GF-D8 (cell line): ENCODE measurements around the gene SPATA25.
A peak's percentile ranks its signal among the peaks of the same experiment; 100 is the strongest.
"Not testable (repeated sequence)": the region's sequence is repeated elsewhere in the genome, so short reads cannot be mapped to it uniquely, and the experiment has no call there.

ENCODE experiments used
- DNase-seq: peaks from one replicate; lab custom pipeline; 2025; lab: John Stamatoyannopoulos, UW

SPATA25 gene

DNA sequence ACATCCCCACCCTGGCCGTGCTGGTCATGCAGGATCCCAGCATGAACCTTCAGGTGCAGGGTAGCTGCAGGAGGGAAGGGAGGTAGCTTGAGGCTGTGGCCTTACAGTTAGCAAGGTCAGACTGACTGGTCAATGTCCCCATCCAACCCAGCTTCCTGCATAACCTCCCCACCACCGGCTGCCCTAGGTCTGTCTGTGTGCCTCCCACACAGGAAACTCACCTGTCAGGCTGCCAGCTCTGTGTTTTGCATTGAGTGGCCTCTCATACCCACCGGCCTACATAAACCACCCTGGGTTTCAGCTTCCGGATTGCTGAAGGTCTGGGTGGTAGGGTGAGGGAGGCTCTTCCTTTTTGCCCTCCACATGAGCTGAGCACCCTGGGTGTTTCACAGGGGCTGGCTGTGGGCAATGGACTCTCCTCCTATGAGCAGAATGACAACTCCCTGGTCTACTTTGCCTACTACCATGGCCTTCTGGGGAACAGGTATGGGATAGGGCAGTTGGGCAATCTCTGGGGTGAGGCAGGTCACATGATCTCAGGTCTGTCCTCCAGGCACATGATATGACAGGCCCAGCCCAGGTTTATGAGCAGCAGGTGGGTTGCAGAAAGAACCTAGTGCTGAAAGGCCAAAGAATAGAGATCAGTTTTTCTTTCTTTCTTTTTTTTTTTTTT lies 5.5 kb upstream of the SPATA25 start:
- DNase-seq = peak; percentile 38

- DNase-seq = peak; percentile 52
Measured at GRCh38 chr20:45892049-45892825, 4.8 kb upstream of the SPATA25 start.

- DNase-seq = peak; percentile 72
Measured at GRCh38 chr20:45890985-45891983, 3.9 kb upstream of the SPATA25 start, which contains the start of the genes CTSA and NEURL2. CTSA (plus strand) TSS chr20:45891335; CDS start chr20:45891569, 234 bp downstream. NEURL2 (minus strand) TSS chr20:45891208; CDS start chr20:45890991, 217 bp downstream.

DNA sequence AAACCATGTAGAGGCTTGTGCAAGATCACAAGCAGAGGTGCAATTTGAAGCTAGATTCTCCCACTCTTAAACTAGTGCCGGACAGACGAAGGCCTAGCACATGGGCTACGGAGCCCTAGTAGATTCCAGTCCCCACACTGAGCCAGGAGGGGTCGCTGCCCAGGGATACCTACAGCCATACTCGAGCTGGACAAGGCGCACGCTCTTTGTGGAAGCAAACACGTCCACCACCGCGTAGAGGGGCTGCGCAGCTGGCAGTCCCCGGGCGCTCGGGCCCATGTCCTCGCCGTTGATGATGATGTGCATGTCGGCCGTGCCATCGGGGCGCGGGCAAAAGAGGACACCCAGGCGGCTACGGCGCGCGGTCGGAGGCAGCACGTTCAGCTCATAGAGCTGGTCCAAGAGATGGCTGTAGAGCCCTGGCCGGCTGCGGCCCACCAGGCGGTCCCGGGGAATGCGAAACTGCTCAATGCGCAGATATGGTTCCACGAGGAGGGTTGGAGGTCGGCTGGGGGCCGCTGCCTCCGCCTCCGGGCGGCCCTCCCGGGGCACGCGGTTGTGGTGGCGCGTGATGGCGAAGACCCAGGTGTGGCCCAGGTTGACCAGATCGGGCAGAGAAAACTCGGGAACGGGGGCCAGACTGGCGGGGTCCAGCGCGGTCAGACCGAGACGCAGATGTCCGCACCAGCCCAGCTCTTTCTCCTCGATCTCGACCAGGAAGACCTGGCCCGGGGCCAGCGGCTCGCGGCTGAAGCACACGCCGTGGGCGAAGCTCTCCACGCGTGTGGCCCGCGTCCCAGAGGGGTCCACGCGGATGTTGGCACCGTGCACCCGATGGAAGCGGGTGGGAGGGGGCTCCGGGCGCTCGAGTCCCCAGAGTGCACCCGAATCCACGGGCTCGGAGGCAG lies 2.9 kb upstream of the SPATA25 start:
- peak; percentile 67 for DNase-seq

DNA sequence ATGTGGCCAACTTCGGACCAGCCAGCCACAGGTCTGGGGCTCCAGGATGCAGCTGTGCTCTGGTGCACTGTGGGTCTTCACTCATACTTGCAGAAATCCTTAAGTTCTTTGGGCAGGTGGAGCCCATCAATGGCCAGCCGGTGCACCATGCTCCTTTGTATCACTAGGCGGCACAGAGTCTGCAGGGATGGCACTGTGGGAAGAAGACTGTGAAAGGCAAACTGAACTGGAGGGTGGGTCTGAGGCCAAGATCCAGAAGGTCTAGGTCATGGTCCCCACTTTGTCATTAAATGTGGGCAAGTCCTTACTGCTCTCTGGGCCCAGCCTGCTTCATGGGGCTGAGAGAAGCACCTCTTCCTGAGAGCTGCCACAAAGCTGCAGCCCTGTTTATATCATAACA lies 1.3 kb upstream of the SPATA25 start:
- no peak for DNase-seq

- no peak for DNase-seq
Measured at GRCh38 chr20:45886590-45887345, 654 bp downstream of the SPATA25 start.

DNA sequence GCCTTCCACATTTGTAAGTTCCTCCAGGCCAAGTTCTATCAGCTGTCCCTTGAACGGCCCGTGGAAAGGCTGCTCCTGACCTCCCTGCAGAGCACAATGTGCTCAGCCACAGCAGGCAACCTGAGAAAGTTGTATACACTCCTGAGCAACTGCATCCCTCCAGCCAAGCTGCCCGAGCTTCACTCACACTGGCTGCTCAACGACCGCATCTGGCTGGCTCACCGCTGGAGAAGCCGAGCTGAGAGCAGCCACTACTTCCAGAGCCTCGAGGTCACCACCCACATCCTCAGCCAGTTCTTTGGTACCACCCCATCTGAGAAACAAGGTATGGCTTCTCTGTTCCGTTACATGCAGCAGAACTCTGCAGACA lies 4.3 kb downstream of the SPATA25 start:
- no peak for DNase-seq

DNA sequence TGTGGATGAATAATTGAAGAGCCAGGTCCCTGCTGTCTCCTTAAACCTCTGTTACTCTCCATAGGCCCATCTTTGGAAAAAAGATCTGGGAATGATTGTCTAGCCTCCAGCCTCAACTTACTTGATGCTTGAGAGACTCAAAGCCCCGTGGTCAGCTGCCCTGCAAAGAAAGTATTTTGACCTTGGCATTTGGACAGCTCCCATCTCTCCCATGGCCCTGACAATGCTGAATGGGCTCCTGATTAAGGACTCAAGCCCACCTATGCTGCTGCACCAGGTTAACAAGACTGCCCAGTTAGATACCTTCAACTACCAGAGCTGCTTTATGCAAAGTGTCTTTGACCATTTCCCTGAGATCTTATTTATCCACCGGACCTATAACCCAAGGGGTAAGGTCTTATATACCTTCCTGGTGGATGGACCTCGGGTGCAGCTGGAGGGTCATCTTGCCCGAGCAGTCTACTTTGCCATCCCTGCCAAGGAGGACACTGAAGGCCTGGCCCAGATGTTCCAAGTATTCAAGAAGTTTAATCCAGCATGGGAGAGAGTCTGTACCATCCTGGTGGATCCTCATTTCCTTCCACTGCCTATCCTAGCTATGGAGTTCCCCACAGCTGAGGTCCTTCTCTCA lies 4.8 kb downstream of the SPATA25 start:
- DNase-seq = no peak

- DNase-seq = peak; percentile 92
Measured at GRCh38 chr20:45880988-45881788, 6.2 kb downstream of the SPATA25 start, which contains the start of gene ZSWIM1. ZSWIM1 (plus strand) TSS chr20:45881227; CDS start chr20:45882593, 1,366 bp downstream.

DNA sequence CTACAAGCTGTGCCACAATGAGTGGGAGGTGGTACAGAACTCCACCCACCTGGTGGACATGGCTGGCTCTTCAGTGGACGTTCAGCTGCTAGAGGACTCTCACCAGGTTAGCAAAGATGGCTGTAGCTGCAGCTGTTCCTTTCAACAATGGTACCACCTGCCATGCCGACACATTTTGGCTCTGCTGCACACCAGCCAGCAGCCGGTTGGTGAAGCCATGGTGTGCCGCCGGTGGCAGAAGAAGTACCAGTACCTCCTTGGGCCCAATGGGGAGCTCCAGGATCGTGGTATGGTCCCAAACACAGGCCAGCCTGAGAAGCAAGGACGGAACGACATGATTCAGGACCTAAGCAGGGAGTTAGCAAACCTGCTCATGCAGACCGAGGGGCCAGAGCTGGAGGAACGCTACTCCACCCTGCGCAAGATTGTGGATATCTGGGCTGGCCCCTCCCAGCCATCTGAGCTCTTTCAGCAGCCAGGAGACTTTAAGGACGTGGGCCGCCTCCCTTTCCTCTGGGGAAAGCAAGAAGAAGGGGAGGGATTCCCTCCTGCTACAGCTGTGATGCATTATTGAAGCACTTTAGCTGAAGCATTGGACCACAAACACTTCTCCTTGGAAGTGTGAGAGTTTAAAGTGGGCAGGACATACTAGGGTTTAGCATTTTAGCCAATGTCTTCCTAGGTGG lies 9.2 kb downstream of the SPATA25 start:
- DNase-seq = no peak

DNA sequence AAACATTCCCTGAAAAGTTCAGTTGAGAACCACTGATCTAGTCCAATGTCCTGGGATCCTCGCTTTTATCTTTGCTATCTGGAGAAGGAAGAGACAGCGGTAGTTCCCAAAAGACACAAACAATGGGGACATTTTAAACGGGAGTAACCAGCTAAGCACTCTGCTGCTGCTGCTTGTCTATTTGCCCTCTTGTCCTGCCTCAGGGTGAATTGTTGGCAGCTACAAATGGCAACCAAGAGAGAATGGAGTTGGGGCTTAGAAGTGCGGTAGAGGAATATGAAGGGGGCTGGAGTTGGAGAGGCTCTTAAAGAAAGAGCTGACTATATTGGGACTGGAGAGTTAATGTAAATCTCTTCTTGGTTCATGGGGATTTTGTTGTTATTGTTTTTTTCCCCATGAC lies 12.8 kb downstream of the SPATA25 start:
- DNase-seq = no peak

- not testable (repeated sequence) for DNase-seq
Measured at GRCh38 chr20:45874104-45874481, 13.3 kb downstream of the SPATA25 start.

GRCh38 chr20:45873409-45874103 lies 13.9 kb downstream of the SPATA25 start:
- DNase-seq = no peak

DNA sequence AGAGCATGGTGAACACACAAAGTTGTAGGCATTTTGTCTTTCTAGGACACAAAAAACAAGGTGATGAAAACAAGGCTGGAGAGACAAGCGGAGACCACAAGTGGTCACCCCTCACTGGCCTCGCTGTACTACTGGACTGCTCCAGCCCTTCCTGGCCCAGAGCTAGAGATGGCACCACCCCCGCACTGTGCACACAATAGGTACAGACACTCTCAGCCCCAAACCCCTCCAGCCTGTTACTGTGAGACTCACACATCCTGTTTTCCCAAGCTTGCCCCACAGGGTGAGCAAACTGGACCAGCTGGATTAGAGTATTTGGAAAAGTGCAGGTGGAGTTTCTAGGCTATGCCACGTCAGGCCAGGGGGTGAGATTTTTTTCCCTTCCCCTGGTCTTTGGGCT lies 14.8 kb downstream of the SPATA25 start:
- no peak for DNase-seq

DNA sequence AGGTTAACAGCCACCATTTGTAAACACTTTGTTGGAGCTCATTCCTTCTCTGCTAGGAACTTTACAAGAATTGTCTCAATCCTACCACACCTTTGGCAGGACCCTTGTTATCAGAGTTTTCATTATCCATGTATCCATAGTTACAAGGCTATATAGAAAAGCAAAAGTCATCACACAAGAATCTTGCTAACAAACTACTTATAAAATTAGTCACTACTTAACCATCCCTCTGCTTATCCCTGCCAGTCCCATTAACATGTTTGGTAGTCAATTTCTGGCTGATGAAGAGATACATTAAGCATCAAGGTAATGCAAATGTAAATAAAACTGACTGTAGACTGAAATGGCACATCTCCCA lies 19.6 kb downstream of the SPATA25 start:
- no peak for DNase-seq

DNA sequence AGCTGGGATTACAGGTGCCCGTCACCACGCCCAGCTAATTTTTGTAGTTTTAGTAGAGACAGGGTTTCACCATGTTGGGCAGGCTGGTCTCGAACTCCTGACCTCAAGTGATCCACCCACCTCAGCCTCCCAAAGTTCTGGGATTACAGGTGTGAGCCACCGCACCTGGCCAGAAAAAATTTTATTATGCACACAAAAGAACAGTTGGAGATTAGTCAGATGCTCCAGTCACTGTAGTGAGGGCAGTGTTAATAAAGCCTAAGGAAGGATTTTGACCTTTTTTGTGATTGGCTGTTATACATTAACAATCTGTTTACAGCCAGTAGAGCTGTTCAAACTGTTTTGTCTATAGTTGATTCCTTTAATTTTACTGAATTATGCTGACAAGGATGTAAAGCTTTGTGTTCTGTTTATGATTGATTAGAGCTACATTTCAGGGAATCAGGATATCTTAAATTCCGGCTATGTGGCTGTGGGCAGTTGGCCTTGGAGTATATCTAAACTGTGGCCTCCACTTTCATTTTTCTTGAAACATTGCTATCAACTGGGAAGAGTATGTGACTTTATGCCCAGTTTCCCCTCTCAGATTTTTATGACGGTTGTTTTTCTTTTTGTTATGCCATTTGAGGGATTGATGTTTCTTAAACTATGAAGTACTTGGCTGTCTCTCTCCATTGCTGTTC lies 20.1 kb downstream of the SPATA25 start:
- no peak for DNase-seq

GRCh38 chr20:45866454-45866853 lies 21.0 kb downstream of the SPATA25 start:
- DNase-seq = no peak
